Activated B cell treated with CpG ODN at 0.5 μM for 24 hours (primary cell): ENCODE data around the gene TMEM45B. TPM values are rescaled to one million over a fixed set of nuclear protein-coding genes. Genes with fewer than 3 reads are reported as not detected.

Source experiments
- ATAC-seq: fragments of 200-7000 bp; cut with Tn5 transposase; one replicate; pipeline ENCODE4 v1.10.0; 2021; ENCODE audit warnings: low read depth, mild to moderate bottlenecking, moderate library complexity
- CTCF ChIA-PET: fragments of 350-600 bp; sonication (Branson Sonifier 250); formaldehyde crosslinking; loops from one replicate; lab custom pipeline; 2021; ENCODE audit warnings: antibody characterized with exemption; lab: Charles Lee
- POLR2A ChIA-PET: fragments of 350-600 bp; sonication (Branson Sonifier 250); formaldehyde crosslinking; loops from one replicate; lab custom pipeline; 2021; ENCODE audit warnings: antibody characterized with exemption; lab: Charles Lee
- DNase-seq: peaks from one replicate; pipeline ENCODE4 v3.0.0; 2022
- H3K27ac Mint-ChIP-seq: one replicate; pipeline ENCODE4 v1.8.0; 2020; ENCODE audit warnings: mixed read lengths
- H3K27me3 Mint-ChIP-seq: one replicate; pipeline ENCODE4 v1.8.0; 2021; ENCODE audit warnings: mixed read lengths
- H3K36me3 Mint-ChIP-seq: one replicate; pipeline ENCODE4 v1.8.0; 2021; ENCODE audit warnings: low read depth, mixed read lengths
- H3K4me1 Mint-ChIP-seq: one replicate; pipeline ENCODE4 v1.8.0; 2021; ENCODE audit warnings: mixed read lengths
- H3K4me3 Mint-ChIP-seq: one replicate; pipeline ENCODE4 v1.8.0; 2020; ENCODE audit warnings: mild to moderate bottlenecking, mixed read lengths
- H3K9me3 Mint-ChIP-seq: one replicate; pipeline ENCODE4 v1.8.0; 2020; ENCODE audit warnings: mixed read lengths
- CTCF ChIP-seq: fragments of 200-600 bp; IDR thresholded peaks from one replicate; pipeline ENCODE4 v1.8.0; 2022; ENCODE audit warnings: antibody characterized with exemption, mild to moderate bottlenecking
- intact Hi-C: fragments of 100-400 bp; cut with micrococcal nuclease; formaldehyde crosslinking; loops from one replicate; pipeline ENCODE4 v1.15.1; 2024
- total RNA-seq: library from RNA; stranded (reverse); gene quantifications from 2 replicates; pipeline ENCODE4 v1.2.3, GENCODE V29; 2022

The TMEM45B gene
- total RNA-seq, 1 donor from 2014 or later: not detected

GRCh38 chr11:129787532-129788155, 28.0 kb upstream of the TMEM45B start:
- Mint-ChIP-seq H3K4me3 (no peak overlapping the region), H3K4me1 (no peaks in the 10 kb centered on the region), H3K27me3 (peaks cover 6% of the 10 kb centered on the region), H3K27ac (no peak overlapping the region), H3K9me3 (no peaks in the 10 kb centered on the region), H3K36me3 (no peaks in the 10 kb centered on the region)
- ATAC-seq: no peak
- intact Hi-C loops: no loop called here
- POLR2A ChIA-PET: no interaction called here
- TF ChIP-seq CTCF: no peak
- no peak for DNase-seq
- CTCF ChIA-PET: no interaction called here

- H3K4me1 Mint-ChIP-seq: no peaks in the 10 kb centered on the region
- no peak overlapping the region for H3K4me3 Mint-ChIP-seq
- intact Hi-C loops: no loop called here
- POLR2A ChIA-PET: no interaction called here
- H3K36me3 Mint-ChIP-seq: no peaks in the 10 kb centered on the region
- no peaks in the 10 kb centered on the region for H3K9me3 Mint-ChIP-seq
- CTCF ChIA-PET: no interaction called here
- no peak overlapping the region for H3K27ac Mint-ChIP-seq
- no peak for TF ChIP-seq CTCF
- no peak for DNase-seq
- H3K27me3 Mint-ChIP-seq: peaks cover 6% of the 10 kb centered on the region
- no peak for ATAC-seq
Measured at GRCh38 chr11:129788278-129788677, 27.4 kb upstream of the TMEM45B start.

GRCh38 chr11:129790106-129790505, 25.5 kb upstream of the TMEM45B start:
- no peak for DNase-seq

GRCh38 chr11:129791515-129791914, 24.1 kb upstream of the TMEM45B start:
- no peaks in the 10 kb centered on the region for H3K4me1 Mint-ChIP-seq
- ATAC-seq (no peak), DNase-seq (no peak)
- H3K9me3 Mint-ChIP-seq: peaks cover 11% of the 10 kb centered on the region
- peaks cover 14% of the 10 kb centered on the region for H3K27me3 Mint-ChIP-seq
- CTCF ChIA-PET: no interaction called here
- H3K36me3 Mint-ChIP-seq: no peaks in the 10 kb centered on the region
- intact Hi-C loops: no loop called here
- no peak overlapping the region for H3K27ac Mint-ChIP-seq
- POLR2A ChIA-PET: no interaction called here
- TF ChIP-seq CTCF: no peak
- no peak overlapping the region for H3K4me3 Mint-ChIP-seq

More at GRCh38 chr11:129790106-129790505, 25.5 kb upstream of the TMEM45B start:
- Mint-ChIP-seq H3K27me3 (peaks cover 6% of the 10 kb centered on the region), H3K9me3 (peaks cover 6% of the 10 kb centered on the region), H3K4me3 (no peak overlapping the region), H3K27ac (no peak overlapping the region), H3K36me3 (no peaks in the 10 kb centered on the region), H3K4me1 (no peaks in the 10 kb centered on the region)
- CTCF ChIA-PET: no interaction called here
- no peak for TF ChIP-seq CTCF
- intact Hi-C loops: no loop called here
- no peak for ATAC-seq
- POLR2A ChIA-PET: no interaction called here

- POLR2A ChIA-PET: no interaction called here
- Mint-ChIP-seq H3K36me3 (no peaks in the 10 kb centered on the region), H3K9me3 (peaks cover 11% of the 10 kb centered on the region), H3K27me3 (peaks cover 14% of the 10 kb centered on the region), H3K4me3 (no peak overlapping the region), H3K4me1 (no peaks in the 10 kb centered on the region), H3K27ac (no peak overlapping the region)
- CTCF ChIA-PET: no interaction called here
- TF ChIP-seq CTCF: no peak
- intact Hi-C loops: no loop called here
- ATAC-seq (no peak), DNase-seq (no peak)
Measured at GRCh38 chr11:129792663-129793062, 23.0 kb upstream of the TMEM45B start.
